ENCODE measurements around the gene ITM2C.

ITM2C gene

GRCh38 chr2:230903231-230904150 lies 38.7 kb downstream of the ITM2C start:
- no peak overlapping the region for H3K4me3 ChIP-seq (ENCODE audit: low read depth, low read length)
- TF ChIP-seq, protein P1, sequence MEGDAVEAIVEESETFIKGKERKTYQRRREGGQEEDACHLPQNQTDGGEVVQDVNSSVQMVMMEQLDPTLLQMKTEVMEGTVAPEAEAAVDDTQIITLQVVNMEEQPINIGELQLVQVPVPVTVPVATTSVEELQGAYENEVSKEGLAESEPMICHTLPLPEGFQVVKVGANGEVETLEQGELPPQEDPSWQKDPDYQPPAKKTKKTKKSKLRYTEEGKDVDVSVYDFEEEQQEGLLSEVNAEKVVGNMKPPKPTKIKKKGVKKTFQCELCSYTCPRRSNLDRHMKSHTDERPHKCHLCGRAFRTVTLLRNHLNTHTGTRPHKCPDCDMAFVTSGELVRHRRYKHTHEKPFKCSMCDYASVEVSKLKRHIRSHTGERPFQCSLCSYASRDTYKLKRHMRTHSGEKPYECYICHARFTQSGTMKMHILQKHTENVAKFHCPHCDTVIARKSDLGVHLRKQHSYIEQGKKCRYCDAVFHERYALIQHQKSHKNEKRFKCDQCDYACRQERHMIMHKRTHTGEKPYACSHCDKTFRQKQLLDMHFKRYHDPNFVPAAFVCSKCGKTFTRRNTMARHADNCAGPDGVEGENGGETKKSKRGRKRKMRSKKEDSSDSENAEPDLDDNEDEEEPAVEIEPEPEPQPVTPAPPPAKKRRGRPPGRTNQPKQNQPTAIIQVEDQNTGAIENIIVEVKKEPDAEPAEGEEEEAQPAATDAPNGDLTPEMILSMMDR (IDR thresholded peaks at IDR 0.05; ENCODE audit: borderline replicate concordance, insufficient read depth, low read depth, low read length) = no peak

DNA sequence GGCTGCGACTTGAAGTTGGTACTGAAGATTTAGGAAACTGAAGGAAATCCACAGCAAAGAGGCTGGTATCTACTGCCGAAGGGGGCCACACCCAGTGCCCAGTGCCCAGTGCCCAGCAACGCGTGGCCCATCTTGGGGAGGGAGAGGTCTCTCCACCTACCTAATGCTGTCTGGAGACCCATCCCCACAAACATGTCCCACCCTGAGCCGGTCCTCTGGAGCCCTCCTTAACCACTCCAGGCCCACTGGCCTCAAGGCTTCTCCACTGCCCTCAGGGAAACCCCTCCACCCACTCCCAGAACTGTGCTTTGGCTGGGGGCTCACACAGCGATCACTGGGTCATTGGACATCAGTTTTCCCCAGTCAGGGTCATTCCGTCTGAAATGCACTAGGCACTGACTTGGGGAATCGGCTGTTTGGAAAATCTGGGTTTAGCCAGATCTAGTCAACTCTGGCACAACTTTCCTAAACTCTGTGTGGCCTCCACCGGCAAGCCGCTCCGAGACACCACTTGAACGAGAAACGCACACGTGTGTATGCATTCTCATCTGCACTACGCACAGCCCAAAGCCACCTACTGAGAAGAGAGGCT lies 40.2 kb downstream of the ITM2C start:
- TF ChIP-seq, protein P1 (IDR thresholded peaks at IDR 0.05; ENCODE audit: borderline replicate concordance, insufficient read depth, low read depth, low read length) = no peak
- H3K4me3 ChIP-seq (ENCODE audit: low read depth, low read length) = no peak overlapping the region

GRCh38 chr2:230905448-230906421 lies 41.0 kb downstream of the ITM2C start:
- TF ChIP-seq, protein P1 (IDR thresholded peaks at IDR 0.05; ENCODE audit: borderline replicate concordance, insufficient read depth, low read depth, low read length) = no peak
- no peak overlapping the region for H3K4me3 ChIP-seq (ENCODE audit: low read depth, low read length)

DNA sequence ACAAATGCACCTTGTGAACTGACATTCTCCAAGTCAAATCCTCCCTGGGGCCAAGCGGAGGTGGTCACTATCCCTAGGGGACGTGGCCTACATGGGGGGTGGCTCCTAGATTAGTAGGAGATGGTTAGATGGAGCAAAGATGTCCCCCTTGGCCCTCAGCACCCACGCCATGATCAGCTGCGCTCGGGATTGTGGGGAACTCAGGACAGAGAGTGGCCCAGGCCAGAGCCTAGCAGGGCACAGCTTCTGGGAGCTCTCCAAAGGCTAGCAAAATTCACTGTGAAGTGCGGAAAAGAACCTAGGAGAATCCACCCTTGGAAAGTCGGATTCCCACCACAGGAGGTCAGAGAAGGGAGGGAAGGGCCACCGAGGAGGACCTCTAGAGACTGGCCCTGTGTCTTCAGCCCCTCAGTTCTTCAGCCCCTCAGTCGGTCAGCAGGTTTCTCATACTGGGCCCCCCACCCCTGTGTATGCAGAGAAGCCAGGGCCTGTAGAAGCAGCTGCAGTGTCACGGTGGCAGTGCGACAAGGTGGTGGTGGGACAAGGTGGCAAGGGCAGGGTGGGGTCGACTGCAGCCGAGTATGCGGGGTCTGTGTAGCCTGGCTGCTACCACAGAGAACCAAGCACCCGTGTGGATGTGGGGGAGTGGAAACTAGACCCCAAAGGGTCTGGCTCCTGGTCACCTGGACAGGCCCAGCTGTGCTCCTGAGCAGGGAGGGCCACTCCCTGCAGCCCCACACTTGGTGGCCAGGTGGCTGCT lies 41.9 kb downstream of the ITM2C start:
- no peak overlapping the region for H3K4me3 ChIP-seq (ENCODE audit: low read depth, low read length)
- TF ChIP-seq, protein P1 (IDR thresholded peaks at IDR 0.05; ENCODE audit: borderline replicate concordance, insufficient read depth, low read depth, low read length) = no peak

GRCh38 chr2:230907361-230908091 lies 42.8 kb downstream of the ITM2C start:
- H3K4me3 ChIP-seq (ENCODE audit: low read depth, low read length) = no peak overlapping the region
- TF ChIP-seq, protein P1 (IDR thresholded peaks at IDR 0.05; ENCODE audit: borderline replicate concordance, insufficient read depth, low read depth, low read length) = no peak

Measured in GM12875 (cell line).